HG02970 (cell line): Measurements from ENCODE around the gene SNAPC1.
A peak's percentile ranks its signal among the peaks of the same experiment; 100 is the strongest.
"Not testable (repeated sequence)": the region's sequence is repeated elsewhere in the genome, so short reads cannot be mapped to it uniquely, and the experiment has no call there.

Experiments used
- ATAC-seq: cut with Tn5 transposase; IDR thresholded peaks from one replicate; pipeline ENCODE4 v1.9.1; 2021; ENCODE audit warnings: mild to moderate bottlenecking, moderate library complexity, moderate number of reproducible peaks; ENCODE audit not compliant: unreplicated experiment, low FRiP score

Gene SNAPC1, protein sequence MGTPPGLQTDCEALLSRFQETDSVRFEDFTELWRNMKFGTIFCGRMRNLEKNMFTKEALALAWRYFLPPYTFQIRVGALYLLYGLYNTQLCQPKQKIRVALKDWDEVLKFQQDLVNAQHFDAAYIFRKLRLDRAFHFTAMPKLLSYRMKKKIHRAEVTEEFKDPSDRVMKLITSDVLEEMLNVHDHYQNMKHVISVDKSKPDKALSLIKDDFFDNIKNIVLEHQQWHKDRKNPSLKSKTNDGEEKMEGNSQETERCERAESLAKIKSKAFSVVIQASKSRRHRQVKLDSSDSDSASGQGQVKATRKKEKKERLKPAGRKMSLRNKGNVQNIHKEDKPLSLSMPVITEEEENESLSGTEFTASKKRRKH

GRCh38 chr14:61761959-61762786 is at the start of gene SNAPC1:
Gene SNAPC1 (plus strand): TSS chr14:61762420. CDS start chr14:61762461, 41 bp downstream.
- peak; percentile 99 for ATAC-seq

DNA sequence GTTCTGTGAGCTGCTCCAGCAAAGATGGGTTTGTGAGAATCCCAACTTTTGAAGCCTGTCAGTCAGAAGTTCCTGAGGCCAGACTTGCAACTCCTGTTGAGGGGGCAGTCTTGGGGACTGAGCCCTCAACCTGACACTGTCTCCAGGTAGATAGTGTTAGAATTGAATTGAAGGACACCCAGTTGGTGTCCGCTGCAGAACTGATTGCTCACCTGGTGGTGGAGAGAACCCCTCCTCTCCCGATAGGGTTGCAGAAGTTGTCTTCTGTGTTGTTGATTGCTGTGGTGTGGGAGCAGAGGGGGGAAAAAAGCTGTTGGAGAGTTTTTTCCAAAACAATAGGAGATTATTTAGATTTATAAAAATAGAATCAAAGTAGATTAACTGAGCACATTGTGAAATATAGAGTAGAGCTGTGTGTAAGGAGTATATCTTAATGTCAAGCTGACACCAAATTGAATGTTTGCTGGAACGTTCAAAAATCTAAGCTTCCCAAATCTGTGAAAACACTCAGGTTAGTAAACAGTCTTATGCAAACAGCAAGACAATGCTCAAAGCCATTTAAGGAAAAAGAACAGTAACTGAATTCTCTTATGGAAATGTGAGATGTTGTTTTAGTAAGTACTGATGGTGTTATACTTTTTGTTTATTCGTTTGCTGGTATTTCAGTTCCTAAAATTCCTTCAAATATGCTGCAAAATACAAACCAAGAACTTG is 48.3 kb upstream of the SNAPC1 start:
- ATAC-seq: no peak

DNA sequence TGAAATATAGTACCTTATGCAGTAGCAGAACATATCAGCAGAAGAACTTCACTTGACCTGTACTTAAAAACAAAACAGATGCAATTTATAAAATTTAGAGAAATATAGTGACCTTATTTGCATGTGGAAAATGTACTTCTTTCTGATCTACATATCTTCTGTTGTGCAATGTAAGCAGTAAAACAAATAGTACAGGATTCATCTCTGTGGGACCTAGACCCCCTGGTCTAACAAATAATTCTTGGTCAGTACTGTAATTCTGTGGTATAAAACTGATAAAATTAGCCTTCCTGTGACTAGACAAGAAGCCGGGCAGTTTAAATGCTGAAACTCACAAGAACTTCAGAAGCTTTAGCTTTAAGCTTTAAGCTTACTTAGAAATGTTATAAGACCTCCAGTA is 45.3 kb upstream of the SNAPC1 start:
- no peak for ATAC-seq

GRCh38 chr14:61718039-61718438 is 44.2 kb upstream of the SNAPC1 start:
- no peak for ATAC-seq

DNA sequence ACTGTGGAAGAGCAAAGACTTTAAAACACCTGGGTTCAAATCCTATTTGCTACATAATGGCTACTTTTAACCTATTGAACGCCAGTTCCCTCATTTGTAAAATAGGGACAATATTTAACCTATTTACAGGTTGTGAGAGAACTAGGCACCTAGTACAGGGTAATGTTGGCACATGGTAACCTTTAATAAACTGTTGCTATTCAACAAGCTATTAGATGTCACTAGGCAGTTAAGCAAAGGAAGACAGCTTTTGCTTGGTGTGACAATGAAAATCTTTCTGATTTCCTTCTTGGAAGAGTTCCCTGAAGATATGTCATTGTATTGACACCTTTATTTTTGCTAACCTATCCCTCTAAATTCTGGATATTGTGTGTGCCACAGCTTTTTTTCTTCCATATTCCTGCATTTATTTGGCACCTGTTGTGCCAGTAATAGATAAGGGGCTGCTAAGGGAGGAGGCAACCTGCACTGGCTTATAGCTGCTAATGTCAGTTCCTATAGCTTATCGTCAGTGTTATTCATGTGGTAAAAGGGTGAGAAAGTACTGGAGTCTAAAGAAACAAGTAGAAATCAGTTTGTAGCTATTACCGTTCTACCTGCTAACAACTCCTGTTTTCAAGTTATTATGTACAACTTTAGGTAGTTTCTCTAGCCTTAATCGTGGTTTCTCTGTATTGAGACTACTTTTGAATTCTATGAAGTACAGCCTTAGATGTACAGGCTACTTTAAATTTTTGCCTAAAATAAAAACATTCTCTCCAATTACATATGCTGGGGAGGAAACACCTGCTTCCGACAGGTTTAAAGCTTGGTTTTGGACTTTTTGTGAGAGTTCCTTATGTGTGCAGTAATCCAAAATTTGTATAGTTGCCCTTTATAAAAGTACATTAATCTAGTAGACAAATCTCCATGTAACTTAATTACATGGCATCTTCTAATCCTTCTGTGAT is 42.6 kb upstream of the SNAPC1 start:
- ATAC-seq: no peak

GRCh38 chr14:61720294-61720661 is 41.9 kb upstream of the SNAPC1 start:
- no peak for ATAC-seq

DNA sequence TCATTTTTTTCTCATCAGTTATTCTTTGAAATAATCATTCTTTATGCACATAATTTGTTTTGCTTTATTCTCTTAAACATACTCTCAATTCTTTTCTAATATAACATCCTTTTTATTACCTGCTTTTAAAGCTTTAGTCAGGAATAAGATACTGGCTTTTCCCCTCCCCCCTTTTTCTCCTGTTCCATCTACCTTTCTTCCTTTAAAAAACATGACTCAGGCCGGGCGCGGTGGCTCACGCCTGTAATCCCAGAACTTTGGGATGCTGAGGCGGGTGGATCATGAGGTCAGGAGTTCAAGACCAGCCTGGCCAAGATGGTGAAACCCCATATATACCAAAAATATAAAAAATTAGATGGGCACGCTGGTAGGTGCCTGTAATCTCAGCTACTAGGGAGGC is 41.5 kb upstream of the SNAPC1 start:
- no peak for ATAC-seq

DNA sequence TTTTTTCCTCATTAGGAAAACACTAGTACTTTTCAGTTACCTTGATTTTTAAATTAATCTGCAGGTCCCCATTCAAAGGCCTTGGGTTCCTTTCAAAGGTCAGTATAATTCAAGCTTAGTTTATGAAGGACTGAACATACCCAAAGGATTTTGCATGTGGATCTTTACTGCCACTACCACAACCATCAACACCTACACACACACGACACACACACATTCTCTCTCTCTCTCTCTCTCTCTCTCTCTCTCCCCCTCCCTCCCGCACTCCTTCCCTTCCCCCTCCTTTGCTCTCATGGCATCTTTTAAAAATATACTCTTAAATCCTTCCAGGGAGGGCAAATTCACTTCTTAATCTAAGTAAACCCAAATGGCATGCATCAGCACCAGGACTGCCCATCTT is 38.1 kb upstream of the SNAPC1 start:
- no peak for ATAC-seq

DNA sequence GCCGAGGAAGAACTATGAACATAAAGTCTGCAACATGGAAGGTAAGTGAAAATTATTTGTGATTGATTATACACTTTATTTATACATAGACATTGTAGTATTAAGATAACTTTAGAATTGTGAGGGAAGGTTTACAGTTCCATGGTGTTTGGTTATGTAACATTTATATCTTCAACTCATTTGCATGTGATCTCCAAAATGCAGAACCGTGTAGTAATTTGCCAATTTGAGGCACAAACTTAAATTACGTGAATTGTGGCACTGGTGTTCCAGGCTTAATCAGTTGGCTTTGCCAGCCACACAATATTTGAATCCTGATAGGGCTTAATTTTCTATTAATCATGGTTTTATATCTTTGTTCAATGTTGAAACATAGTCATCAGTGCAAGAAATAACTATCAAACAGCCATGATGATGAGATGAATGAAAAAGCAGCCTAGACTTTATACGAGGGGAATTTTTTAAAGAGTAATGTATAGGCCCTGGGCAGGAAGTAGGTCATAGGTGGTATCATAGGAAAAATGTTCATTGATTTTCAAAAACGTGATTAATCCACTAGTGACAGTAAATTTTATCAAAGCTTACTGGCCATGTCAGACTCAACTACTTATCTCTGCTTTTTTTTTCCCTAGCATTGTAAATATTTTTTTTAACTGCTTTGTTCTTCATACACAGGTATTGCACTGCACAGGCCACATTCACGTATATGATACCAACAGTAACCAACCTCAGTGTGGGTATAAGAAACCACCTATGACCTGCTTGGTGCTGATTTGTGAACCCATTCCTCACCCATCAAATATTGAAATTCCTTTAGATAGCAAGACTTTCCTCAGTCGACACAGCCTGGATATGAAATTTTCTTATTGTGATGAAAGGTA is 35.2 kb upstream of the SNAPC1 start:
- no peak for ATAC-seq

- no peak for ATAC-seq
Observed at GRCh38 chr14:61730756-61731373, 31.4 kb upstream of the SNAPC1 start.

- ATAC-seq: no peak
Observed at GRCh38 chr14:61733972-61734371, 28.2 kb upstream of the SNAPC1 start.

DNA sequence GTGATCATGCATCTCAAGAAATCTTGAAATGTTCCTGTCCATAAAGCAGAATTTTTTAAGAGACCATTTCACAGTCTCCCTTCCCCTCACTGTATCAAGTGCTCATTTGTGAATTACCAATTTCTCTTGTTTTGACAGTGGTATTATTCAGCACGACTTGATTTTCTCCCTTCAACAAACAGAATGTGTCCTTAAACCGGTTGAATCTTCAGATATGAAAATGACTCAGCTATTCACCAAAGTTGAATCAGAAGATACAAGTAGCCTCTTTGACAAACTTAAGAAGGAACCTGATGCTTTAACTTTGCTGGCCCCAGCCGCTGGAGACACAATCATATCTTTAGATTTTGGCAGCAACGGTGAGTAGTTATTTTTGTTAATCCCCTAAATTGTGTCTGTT is 25.5 kb upstream of the SNAPC1 start:
- ATAC-seq: no peak

DNA sequence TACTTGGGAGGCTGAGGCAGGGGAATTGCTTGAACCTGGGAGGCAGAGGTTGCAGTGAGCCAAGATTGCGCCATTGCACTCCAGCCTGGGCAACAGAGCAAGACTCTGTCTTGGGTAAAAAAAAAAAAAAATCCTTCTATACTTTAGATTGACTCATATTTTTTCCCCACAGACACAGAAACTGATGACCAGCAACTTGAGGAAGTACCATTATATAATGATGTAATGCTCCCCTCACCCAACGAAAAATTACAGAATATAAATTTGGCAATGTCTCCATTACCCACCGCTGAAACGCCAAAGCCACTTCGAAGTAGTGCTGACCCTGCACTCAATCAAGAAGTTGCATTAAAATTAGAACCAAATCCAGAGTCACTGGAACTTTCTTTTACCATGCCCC is 24.3 kb upstream of the SNAPC1 start:
- no peak for ATAC-seq

DNA sequence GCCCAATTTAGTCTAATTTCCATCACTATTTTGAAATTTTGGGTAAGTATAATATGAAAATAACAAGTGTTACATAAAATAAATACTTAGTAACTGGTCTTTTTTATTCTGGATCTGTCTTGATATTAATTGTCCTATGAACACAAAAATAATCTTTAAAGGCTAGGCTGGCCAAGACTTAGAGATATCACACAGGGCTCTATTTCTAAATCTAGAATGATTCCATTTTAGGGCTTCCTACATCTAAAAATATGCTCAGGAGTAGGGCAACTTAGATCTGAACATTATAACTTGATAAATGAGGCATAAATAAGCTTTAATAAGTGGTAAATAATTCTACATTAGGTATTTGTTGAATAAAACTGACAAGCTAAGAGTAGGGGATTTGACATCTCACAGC is 23.1 kb upstream of the SNAPC1 start:
- ATAC-seq: no peak

- no peak for ATAC-seq
Observed at GRCh38 chr14:61742371-61742770, 19.8 kb upstream of the SNAPC1 start.

DNA sequence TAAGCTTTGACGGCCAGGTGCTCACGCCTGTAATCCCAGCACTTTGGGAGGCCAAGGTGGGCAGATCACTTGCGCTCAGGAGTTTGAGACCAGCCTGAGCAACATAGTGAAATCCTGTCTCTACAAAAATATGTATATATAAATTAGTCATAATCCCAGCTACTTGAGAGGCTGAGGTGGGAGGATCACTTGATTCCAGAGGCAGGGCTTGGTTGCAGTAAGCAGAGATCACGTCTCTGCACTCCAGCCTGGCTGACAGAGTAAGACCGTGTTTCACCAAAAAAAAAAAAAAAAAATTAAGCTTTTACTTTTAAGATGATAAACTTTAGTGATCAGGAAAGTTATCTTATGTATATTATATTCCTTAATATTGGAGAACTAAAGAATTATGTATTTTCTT is 18.0 kb upstream of the SNAPC1 start:
- no peak for ATAC-seq

DNA sequence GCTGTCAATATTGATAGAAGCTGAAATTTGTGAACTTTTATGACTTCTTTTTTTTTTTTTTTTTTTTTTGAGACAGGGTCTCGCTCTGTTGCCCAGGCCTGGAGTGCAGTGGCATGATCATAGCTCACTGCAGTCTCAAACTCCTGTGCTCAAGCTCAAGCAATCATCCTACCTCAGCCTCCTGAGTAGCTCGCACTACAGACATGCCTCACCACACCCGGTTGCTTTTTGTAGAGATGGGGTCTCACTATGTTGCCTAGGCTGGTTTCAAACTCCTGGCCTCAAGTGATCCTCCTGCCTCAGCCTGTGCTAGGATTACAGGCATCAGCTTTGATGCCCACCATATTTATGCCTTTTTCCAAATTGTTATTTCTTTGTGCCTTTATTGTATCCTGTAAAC is 15.9 kb upstream of the SNAPC1 start:
- ATAC-seq: not testable (repeated sequence)

- no peak for ATAC-seq
Observed at GRCh38 chr14:61746881-61747280, 15.3 kb upstream of the SNAPC1 start.

DNA sequence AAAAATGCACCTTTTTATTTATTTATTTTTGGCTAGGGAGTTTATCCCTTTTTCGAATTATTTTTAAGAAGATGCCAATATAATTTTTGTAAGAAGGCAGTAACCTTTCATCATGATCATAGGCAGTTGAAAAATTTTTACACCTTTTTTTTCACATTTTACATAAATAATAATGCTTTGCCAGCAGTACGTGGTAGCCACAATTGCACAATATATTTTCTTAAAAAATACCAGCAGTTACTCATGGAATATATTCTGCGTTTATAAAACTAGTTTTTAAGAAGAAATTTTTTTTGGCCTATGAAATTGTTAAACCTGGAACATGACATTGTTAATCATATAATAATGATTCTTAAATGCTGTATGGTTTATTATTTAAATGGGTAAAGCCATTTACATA is 14.9 kb upstream of the SNAPC1 start:
- ATAC-seq: no peak
